LNCaP clone FGC (cell line): ENCODE results near the gene PITHD1.
"Not testable (repeated sequence)": the region's sequence is repeated elsewhere in the genome, so short reads cannot be mapped to it uniquely, and the experiment has no call there.

Source experiments
- DNase-seq: peaks from one replicate; pipeline ENCODE4 v3.0.0-alpha.2; 2011; ENCODE audit warnings: low read depth
- H3K4me3 ChIP-seq: 2 replicates; pipeline ENCODE4 v1.5.1; 2011; ENCODE audit warnings: mild to moderate bottlenecking, low read depth, low read length, control low read depth
- TF ChIP-seq, protein P1 (sequence below): IDR thresholded peaks from 2 replicates; pipeline ENCODE4 v1.5.1; 2012; ENCODE audit warnings: mild to moderate bottlenecking; ENCODE audit not compliant: control insufficient read depth, insufficient read depth; ENCODE audit errors: extremely low read depth

PITHD1 gene, protein sequence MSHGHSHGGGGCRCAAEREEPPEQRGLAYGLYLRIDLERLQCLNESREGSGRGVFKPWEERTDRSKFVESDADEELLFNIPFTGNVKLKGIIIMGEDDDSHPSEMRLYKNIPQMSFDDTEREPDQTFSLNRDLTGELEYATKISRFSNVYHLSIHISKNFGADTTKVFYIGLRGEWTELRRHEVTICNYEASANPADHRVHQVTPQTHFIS

DNA sequence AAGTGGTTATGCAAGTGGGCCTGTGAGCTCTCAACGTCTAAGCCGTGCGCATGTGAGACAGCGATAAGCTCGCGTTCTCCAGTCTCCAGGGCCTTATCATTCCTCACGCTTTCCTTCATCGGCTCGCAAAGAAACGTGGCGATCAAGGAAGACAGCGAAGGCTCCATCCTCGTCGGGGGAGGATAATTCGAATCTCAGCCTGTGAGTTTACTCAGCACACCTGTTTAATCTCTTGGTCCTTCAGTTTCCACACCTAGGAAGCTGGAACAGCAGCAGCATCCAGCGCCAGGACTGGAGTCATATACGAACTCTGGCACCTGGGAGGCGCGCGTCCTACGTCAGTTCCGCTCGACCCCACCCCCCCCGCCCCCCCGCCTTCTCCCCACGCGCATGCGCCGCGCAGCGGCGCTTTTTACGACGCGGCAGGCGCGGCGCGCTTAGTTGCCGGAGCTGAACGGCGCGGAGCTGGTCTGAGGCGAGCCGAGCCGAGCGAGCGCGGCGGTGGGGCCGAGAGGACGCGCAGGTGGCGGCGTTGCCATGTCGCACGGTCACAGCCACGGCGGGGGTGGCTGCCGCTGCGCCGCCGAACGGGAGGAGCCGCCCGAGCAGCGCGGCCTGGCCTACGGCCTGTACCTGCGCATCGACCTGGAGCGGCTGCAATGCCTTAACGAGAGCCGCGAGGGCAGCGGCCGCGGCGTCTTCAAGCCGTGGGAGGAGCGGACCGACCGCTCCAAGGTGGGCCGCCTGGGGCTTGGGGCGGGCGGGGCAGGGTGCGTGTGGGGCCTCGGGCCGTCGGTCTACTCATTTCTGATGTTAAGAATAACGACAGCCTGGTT, at the start of gene PITHD1:
PITHD1 (plus strand) TSS at position 440 of the 836 bp plus-strand sequence; CDS start at position 538, 98 bp downstream.
- TF ChIP-seq, protein P1, sequence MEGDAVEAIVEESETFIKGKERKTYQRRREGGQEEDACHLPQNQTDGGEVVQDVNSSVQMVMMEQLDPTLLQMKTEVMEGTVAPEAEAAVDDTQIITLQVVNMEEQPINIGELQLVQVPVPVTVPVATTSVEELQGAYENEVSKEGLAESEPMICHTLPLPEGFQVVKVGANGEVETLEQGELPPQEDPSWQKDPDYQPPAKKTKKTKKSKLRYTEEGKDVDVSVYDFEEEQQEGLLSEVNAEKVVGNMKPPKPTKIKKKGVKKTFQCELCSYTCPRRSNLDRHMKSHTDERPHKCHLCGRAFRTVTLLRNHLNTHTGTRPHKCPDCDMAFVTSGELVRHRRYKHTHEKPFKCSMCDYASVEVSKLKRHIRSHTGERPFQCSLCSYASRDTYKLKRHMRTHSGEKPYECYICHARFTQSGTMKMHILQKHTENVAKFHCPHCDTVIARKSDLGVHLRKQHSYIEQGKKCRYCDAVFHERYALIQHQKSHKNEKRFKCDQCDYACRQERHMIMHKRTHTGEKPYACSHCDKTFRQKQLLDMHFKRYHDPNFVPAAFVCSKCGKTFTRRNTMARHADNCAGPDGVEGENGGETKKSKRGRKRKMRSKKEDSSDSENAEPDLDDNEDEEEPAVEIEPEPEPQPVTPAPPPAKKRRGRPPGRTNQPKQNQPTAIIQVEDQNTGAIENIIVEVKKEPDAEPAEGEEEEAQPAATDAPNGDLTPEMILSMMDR, result no peak

DNA sequence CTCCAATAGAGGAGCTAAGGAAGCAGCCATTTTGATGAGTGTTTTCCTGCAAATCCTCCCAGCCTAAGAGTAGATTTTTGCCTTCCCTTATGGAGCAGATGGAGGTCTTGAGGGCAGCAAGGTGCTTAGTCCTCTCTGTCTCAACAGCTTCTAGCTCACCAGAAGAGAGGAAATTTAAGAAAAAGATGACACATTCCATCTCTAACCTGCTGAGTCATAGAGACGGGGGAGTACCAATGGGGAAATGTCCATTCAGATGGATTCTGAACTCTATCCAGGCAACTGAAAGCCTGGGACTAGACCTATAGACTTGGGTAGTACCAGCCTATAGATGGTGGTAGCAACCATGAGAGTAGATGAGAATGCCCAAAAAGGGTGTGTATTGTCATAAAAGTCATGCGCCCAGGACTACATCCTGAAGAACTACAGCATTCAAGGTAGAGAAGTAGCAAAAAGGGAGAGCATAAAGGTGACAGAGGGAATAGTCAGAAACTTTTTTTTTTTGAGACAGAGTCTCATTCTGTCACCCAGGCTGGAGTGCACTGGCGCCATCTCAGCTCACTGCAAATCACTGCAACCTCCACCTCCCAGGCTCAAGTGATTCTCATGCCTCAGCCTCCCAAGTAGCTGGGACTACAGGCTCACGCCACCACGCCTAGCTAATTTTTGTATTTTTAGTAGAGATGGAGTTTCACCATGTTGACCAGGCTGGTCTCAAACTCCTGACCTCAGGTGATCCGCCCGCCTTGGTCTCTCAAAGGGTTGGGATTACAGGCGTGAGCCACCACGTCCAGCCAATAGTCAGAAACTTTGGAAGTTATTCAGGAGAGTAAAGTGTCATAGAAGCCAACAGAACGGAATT, 45.6 kb upstream of the PITHD1 start:
- TF ChIP-seq, protein P1, result no peak
- no peak overlapping the region for H3K4me3 ChIP-seq
- no peak for DNase-seq

More for the DNA sequence above, at the start of gene PITHD1:
- DNase-seq, result no peak
- H3K4me3 ChIP-seq, result peak within 1 kb of the TSS; percentile 86

DNA sequence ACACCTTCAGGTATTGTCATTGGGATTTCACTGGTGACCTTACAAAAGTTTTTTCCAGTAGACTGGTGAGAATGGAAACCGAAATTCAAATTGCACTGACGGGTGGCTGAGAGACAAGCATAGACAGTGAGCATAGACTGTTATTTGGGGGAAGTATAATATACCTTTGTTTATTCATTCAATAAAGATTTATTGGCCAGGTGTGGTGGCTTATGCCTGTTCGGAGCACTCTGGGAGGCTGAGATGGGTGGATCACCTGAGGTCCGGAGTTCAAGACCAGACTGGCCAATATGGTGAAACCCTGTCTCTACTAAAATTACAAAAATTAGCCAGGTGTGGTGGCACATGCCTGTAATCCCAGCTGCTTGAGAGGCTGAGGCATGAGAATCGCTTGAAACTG, 44.9 kb upstream of the PITHD1 start:
- DNase-seq, H3K4me3 ChIP-seq: not testable (repeated sequence)

DNA sequence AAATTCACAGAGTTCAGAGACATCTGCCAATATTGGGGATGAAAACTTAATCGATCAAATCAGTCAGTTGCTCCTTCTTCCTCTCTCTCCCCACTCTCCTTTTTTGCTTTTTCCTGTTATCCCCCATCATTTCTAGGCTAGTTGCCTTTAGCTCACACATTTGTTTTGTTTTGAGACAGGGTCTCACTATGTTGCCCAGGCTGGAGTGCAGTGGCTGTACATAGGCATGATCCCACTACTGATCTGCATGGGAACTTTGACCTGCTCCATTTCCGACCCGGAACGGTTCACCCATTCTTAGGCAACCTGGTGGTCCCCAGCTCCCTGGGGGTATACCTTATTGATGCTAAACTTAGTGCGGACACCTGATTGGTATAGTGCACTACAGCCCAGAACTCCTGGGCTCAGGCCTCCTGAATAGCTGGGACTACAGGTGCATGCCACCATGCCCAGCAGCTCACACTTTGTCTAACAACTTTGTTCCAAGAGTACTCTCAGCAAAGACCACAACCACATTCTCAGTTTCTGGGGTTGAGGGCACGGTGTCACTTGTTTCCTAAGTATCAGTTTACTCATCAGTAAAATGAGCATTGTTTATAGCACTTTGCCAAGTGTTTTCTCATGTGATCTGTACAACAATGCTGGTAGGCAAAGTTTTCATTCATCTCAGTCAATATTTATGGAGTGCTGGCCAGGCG, 41.6 kb upstream of the PITHD1 start:
- no peak for DNase-seq
- no peak overlapping the region for H3K4me3 ChIP-seq
- TF ChIP-seq, protein P1, result no peak

DNA sequence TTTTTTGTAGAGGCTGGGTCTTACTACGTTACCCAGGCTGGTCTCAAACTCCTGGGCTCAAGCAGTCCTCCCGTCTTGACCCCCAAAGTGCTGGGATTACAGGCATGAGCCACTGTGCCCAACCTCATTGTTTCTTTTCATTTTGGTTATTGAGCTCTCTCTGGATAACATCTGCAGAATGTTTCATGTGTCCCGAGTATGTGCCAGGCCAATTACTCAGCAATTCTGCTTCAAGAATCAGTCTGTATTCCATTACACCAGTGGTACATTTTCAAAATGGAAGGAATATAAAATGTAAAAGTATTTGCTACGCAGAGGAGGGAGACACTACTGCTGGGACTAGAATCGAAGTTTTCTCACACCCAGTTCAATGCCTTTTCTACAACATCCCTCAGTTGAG, 36.6 kb upstream of the PITHD1 start:
- TF ChIP-seq, protein P1, result no peak
- H3K4me3 ChIP-seq, result no peak overlapping the region
- DNase-seq, result no peak

DNA sequence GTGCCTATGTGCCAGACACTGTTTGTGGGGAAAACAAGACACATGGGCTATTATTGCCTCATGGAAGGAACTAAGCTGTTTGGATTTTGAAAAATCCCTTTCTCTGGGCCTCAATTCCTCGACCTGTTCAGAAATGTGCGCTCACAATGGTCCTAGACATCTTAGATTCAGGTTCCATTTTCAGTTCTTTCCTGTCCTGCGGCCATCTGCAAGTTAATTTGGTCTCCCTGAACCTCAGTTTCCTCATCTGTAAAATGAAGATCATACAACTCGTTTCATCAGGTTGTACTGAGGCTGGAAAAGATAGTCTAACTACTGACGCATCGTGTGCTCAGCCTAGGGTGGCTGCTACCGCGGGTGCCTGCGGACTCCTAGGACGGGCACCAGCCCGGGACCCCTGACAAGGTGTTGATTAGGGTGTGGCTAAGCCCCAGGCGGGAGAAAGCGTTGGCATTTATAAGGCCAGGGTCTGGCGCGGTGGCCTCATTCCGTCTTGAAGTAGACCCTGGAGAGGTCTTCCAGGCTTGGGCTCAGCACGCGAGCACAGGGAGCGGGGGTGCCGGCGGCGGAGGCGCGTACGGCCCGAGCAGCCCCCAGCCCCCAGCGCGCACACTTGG, 35.4 kb upstream of the PITHD1 start:
- no peak for DNase-seq
- peak overlapping the region; percentile 71 for H3K4me3 ChIP-seq
- TF ChIP-seq, protein P1, result no peak
